Measurements from ENCODE around the gene PRKCE.

The PRKCE gene

GRCh38 chr2:45643095-45643494 lies 8.4 kb upstream of the PRKCE start:
- peak overlapping the region; percentile 46 for H3K4me3 ChIP-seq (ENCODE audit: low read depth, low read length)
- TF ChIP-seq CTCF (IDR thresholded peaks at IDR 0.05; ENCODE audit: borderline replicate concordance, insufficient read depth, low read depth, low read length), result no peak

- peak; percentile 97 for TF ChIP-seq CTCF (IDR thresholded peaks at IDR 0.05; ENCODE audit: borderline replicate concordance, insufficient read depth, low read depth, low read length)
- peak overlapping the region; percentile 46 for H3K4me3 ChIP-seq (ENCODE audit: low read depth, low read length)
Observed at GRCh38 chr2:45643543-45644542, 7.6 kb upstream of the PRKCE start.

- H3K4me3 ChIP-seq (ENCODE audit: low read depth, low read length), result no peak overlapping the region
- no peak for TF ChIP-seq CTCF (IDR thresholded peaks at IDR 0.05; ENCODE audit: borderline replicate concordance, insufficient read depth, low read depth, low read length)
Observed at GRCh38 chr2:45646289-45646688, 5.2 kb upstream of the PRKCE start.

GRCh38 chr2:45647356-45647755 lies 4.1 kb upstream of the PRKCE start:
- TF ChIP-seq CTCF (IDR thresholded peaks at IDR 0.05; ENCODE audit: borderline replicate concordance, insufficient read depth, low read depth, low read length), result no peak
- H3K4me3 ChIP-seq (ENCODE audit: low read depth, low read length), result no peak overlapping the region

GRCh38 chr2:45647986-45648520 lies 3.4 kb upstream of the PRKCE start:
- TF ChIP-seq CTCF (IDR thresholded peaks at IDR 0.05; ENCODE audit: borderline replicate concordance, insufficient read depth, low read depth, low read length), result no peak
- H3K4me3 ChIP-seq (ENCODE audit: low read depth, low read length), result no peak overlapping the region

GRCh38 chr2:45648636-45649035 lies 2.8 kb upstream of the PRKCE start:
- TF ChIP-seq CTCF (IDR thresholded peaks at IDR 0.05; ENCODE audit: borderline replicate concordance, insufficient read depth, low read depth, low read length), result no peak
- no peak overlapping the region for H3K4me3 ChIP-seq (ENCODE audit: low read depth, low read length)

GRCh38 chr2:45649462-45649857 lies 2.0 kb upstream of the PRKCE start:
- peak overlapping the region; percentile 79 for H3K4me3 ChIP-seq (ENCODE audit: low read depth, low read length)
- TF ChIP-seq CTCF (IDR thresholded peaks at IDR 0.05; ENCODE audit: borderline replicate concordance, insufficient read depth, low read depth, low read length), result no peak
